Activated CD4-positive, alpha-beta T cell treated with anti-CD3 and anti-CD28 coated beads, Interleukin-2, amount 50 U/mL, for 48 hours (primary cell): ENCODE results near the gene PRR29.
"Not testable (repeated sequence)": the region's sequence is repeated elsewhere in the genome, so short reads cannot be mapped to it uniquely, and the experiment has no call there.

Source experiments
- DNase-seq, 2 experiments: peaks; one replicate each; pipeline ENCODE4 v3.0.0-alpha.2; 2020

The PRR29 gene

DNA sequence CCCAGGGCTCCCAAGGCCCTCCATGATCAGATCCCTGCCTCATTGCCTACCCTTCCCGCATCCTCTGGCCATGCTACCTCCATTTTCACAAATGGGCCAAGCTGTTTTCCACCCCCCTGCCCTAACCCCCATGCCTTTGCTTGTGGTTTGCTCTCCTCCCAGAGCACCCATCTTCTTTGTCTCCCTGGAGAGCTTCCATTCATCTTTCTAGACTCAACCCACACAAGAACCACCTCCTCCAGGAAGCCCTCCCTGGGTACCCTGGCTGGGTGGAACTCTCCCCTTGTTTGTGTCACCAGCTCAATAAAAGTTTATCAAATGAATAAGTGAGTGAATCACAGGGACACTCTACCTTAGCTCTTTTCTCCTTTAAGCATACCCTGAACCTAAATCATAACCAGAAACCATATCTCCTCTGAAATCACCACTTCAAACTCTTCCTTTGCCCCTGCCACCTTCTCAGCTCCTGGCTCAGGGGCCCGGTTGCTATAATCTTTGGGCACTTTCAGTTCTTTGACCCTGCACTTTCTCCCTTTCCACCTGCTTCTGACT lies 22.5 kb upstream of the PRR29 start:
- DNase-seq = no peak

DNA sequence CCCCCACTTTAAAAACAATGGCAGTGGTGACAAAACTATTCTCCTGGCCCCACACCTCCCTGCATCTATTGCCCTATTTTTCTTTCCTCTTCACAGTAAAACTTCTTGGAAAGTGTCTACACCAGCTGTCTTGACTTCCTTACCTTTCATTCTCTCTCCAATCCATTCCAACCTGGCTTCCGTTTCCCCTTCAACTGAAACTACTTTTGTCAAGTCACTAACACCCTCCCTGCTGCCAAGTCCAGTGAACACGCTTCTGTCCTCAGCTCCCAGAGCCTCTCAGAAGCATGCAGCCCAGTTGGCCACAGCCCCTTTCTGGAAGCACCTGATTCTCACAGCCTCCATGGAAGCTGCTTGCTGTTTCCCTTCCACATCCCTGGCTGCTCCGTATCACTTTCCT lies 21.4 kb upstream of the PRR29 start:
- DNase-seq = no peak

DNA sequence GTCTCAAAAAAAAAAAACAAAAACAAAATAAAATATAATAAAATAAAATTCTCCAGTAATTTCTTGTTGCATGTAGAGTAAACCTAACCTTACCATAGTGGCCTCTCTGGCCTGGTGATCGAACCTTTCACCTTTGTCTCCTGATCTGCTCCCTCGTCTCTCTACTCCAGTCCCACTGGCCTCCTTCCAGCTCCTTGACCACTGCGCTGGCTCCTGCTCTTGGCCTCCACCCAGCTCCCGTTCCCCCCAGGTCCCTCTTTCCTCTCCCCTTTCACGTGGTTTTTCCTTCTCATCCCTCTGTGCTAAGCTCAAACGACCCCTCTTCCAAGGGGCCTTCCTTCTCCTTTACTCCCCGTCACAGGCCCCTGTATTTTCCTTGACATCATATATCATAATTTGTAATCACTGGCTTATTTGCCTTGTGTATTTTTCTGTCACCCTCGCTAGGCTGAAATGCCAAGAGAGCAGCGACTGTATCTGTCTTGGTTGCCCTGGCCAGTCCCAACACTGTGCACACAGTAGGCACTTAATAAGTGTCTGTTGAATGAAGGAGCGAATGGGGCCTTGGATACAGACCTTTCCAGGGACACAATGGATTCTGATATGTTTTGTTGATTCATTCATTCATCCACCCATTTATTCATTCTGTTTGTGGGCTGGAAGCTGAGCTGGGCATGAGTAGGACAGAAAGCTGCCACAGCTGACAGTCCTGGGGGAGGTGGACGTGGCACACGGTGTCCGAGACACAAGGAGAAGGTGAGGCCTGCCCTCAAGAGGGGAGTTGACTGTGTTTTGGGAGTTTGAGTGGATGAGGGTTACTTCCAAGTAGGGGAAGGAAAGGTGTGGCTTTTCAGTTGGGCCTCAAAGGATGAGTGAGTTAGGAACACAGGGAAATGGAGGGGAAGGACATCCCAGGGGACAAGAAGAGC lies 19.6 kb upstream of the PRR29 start:
- DNase-seq = no peak

DNA sequence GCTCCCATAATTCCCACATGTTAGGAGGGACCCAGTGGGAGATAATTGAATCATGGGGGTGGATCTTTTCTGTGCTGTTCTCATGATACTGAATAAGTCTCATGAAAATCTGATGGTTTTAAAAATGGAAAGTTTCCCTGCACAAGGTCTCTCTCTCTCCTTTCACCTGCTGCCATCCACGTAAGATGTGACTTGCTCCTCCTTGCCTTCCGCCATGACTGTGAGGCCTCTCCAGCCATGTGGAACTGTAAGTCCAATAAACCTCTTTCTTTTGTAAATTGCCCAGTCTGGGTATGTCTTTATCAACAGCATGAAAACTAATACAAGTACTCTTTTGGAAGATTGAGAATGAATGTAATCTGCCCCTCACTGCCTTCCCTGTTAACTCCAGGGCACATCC lies 15.5 kb upstream of the PRR29 start:
- not testable (repeated sequence) for DNase-seq

DNA sequence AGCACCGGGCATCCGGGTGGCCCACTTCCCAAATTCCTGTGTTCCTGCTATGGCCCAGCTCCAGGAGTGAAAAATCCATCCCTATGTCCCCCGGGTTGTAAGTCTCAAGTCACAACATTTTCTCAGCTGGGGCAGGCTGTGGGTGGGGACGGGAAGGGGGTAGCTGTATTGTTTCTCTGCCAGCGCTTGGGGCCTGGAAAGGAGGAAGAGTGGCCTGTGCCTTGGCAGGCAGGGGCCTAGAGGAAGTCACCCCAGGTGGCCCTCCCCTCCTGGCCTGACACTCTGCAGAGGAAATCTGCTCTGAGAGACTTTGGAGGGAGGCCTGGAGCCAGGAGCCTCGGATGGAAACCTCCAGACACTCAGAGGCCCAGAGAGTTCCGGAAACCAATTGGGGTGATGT lies 14.8 kb upstream of the PRR29 start:
- DNase-seq = no peak

DNA sequence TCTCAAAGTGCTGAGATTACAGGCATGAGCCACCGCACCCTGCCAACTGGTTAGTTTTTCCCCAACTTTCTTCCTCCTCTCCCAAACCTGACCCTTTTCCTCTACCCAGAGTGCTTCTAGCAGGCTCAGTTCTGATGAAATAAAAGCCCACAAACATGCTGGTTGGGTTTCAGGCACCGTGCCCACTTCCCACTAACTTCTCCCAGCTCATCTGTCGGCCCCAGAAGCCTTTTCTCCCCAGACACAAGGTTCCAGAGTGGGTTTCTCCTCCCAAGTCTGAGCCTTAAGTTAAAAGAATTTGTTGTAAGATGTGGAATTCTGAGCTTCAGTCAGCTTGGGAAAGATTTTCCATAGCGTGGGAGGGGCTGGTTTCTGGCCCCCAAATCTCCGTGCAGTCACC lies 13.9 kb upstream of the PRR29 start:
- no peak for DNase-seq

DNA sequence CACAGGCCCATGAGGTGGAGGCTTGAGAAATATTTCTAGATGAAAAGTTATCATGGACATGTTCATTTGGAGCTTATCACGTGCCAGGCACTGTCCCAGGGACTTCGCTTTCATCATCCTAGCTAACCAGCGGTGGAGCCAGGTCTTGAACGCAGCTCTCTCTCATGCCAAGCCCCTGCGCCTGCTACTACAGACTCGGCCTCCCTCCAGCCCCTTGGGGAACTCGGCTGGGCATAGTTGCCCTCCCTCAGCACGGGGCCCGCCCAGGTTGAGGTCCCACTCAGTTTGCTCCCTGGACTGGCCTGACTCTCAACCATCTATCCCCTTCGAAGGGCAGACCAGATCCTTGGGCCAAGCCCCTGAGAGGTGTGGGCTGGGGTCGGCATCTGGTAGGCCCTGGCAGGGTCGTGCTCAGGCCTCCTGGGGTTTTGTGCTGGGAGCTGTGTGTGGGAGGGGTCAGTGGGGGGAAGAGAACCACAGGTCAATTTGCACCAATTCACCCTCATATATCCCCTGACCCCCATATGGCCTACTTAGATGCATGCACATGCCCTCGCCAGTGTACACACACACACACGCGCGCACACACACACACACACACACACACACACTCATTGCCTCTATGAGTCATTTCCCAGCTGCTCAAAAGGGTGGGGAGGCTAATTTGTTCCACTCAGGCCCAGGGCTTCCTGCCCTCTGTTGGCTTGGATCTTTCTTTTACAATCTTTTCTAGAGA lies 13.3 kb upstream of the PRR29 start:
- DNase-seq = peak; percentile 35 to 51

DNA sequence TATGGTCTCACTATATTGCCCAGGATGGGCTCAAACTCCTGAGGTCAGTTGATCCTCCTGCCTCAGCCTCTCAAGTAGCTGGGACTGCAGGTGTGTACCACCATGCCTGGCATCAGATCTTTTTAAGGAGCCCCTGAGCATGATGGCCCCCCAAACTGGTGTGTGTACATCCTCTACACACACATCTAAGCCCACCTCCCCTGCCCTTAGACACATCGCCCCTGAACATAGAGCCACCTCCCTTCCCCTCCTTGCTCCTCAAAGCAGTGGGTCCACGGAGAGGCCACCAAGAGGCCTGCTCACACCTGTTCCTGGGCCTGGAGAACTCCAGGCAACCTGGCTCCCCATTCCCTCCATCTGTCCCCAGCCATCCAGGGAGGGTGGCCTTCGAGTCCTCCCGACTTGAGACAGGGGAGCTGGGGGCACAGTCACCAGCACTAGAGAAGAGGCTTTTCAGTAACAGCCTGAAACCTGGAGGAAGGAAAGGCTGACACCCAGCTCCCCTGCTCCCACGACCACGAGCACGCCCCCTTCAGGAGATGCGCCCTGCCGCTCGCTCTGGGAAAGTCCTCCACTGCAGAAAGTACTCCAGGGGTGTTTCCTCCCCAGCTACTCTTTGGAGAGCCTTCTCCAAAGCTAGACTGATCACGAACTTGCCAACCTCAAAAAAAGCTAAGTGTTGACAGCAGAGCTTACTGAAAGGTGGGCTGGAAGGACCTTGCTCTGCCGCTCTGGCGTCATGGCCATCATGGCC lies 12.6 kb upstream of the PRR29 start:
- peak in 1 of 2 experiments; percentile 13 for DNase-seq

DNA sequence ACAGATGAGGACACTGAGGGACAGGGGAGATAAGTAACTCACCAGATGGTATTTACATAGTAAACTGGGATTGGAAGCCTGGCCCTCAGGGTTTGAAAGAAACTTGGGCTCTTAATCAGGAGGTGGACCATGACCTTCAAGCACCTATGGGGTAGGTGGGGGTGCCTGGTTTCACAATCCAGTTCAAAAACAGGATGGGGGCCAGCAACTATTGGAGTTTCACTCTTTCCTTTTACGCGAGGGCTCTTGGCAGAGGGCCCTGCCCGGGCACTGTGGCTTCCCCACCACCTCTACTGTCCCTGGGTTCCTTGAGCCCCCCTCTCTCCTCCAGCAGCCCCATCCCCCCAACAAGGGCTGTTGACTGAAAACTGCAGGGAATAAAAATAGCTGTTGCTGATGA lies 11.3 kb upstream of the PRR29 start:
- no peak for DNase-seq

DNA sequence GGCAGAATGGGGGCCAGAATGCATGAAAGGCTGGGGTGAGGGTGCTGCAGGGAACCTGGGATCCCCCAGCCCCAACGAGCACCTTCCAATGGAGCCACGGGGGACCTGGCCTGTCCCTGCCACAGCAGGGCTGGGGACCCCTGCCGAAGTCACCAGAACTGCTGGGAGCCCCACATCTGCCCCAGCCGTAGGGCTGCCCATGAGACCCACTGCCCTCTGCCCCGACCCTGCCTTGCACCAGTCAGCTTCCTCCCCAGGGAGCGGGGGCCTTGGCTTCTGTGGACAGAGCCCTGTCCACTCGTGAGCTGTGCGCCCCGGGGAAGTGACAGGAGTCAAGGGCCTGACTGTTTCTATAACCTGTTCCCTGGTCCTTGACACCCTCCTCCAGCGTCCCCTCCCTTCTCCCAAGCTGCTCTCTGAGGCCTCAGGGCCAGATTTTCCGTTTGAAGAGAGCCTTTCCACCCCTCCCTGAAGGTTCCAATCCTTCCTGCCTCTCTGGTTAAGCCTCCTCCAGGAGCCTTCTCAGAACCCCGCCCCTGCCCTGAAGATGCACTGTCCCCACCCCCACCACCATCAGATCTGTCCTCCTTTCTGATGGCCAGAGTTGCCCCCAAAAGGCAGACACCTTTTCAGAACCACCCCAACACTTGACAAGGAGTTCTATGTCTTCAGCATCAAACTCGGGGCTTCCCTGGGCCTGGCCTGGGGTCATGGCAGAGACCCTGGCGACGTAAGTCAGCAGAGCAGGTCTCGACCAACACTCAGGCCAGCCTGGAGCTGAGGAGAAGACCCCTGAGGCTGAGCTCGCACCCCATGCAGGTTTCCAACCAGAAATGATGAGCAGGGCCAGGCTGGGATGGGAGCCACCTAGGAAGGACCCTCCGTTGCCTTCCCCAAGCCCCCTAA lies 10.7 kb upstream of the PRR29 start:
- DNase-seq = no peak

DNA sequence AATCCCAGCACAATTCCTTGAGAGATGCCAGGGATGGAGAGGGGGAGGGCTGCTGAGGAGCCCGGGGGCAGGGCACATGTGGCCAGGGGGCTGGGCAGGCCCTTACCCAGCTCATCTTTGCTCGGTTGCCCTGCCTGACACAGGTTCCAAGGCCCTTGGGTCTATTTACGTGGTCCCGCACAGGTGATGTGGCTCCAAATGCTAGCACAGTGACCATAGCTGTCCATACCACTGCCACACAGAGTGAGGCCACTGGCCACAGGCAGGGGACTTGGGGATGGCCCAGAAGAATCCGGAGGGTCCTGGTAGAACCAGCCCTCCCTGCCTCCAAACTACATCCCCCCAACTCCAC lies 10.0 kb upstream of the PRR29 start:
- no peak for DNase-seq

DNA sequence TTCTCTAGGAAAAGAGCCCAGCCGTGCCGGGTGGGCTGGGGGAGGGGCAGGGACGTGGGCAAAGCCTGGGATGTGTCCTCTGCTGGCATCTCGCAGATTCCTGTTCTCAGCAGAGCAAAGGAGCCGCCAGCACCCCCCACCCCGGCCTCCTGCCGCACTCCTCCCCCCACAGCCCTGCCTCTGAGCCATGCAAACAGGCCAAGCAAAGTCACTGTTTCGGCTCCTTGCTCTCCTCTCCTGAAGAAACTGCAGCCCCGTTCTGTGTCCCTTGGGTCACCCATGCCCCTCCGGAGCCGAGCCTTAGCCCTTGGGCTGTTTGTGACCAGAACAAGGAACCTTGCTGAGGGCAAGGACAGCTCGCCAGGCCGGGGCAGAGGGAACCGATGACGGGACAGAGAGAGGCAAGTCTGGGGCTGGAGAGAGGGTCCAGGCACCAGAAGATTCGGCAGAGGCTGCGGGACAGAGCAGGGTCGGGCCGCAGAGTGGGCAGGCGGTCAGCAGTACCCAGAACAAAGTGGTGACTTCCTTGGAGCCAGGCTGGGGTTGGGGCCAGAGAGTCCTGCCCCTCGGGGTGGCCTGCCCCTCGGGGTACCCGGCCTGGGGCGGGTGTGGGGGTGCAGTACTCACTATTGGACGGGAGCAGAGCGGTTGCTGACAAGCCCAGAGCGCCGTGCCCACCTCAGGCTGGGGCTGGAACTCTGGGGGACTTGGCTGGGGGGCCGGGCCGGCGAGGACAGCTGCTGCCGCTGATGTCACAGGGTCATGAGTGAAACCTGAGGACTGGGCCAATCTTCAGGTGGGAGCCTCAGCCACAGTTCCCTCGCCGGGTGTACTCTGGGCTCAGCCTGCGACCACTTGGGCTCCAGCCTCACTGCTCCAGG lies 9.2 kb upstream of the PRR29 start:
- DNase-seq = no peak

DNA sequence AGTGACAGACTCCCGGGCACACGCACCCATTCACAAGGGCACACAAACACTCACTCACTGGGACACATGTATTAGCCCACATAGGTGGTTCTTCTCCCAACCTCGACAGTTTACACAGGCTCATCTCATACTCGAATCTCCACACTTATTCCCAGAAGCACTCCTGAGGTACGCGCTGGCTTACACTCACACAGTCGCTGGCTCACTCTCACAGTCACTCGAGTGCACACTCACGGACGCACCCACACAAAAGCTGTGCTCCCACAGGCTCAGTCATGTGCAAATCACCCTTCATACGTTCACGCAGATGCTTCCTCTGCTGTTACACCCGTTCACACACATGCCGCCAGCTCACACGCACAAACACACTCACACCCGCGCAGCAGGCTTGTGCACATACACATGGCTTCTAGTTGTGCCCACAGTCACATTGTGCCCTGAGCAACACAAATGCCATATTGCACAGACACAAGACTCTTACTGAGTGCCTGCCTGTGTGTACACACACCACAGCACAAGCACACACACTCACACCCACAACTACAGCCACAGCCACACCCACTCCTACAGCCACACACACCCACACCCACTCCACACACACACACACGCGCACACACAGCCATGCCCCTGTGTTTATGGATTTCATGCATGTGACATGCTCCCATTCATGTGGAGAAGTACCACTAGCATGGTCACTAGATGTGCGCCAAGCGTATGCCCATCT lies 8.4 kb upstream of the PRR29 start:
- no peak for DNase-seq

DNA sequence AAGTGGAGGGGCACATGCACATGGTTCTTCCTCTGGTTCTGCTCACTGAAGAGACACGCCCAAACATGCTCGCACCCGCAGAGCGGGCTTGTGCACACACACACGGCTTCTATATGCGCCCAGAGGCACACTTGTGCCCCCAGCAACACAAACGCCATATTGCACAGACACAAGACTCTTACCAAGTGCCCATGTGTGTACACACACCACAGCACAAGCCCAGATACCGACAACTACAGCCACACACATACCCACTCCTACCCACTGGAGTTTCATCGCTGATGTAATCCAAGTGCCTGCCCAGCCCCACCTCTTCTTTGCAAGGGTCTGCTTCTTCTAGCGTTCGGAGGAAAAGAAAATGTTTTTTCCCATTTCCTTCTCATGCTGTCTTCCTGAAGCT lies 6.5 kb upstream of the PRR29 start:
- DNase-seq = no peak

DNA sequence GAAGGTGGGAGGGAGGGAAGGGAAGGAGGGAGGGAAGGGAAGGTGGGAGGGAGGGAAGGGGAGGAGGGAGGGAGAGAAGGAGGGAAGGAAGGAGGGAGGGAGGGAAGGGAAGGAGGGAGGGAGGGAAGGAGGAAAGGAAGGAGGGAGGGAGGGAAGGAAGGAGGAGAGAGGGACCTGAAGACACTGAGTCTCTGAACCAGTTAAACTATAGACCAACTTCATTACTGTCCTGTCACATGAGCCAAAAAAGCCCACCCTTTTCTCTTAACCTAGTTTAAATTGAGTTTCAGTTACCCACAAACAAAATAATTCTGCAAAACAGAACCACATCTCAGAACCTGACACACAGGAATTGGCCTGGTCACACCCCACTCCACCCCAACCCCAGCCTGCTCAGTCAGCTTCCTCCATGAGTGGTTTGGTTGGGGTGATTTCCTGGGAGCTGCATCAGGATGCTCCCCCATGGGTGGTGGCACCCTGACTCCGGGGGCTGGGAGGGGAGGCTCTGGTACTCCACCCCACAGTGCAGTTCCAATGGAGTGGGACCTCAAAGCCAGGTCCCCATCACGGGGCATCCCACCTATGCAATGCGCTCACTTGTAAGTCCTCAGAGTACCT lies 4.7 kb upstream of the PRR29 start:
- no peak for DNase-seq

DNA sequence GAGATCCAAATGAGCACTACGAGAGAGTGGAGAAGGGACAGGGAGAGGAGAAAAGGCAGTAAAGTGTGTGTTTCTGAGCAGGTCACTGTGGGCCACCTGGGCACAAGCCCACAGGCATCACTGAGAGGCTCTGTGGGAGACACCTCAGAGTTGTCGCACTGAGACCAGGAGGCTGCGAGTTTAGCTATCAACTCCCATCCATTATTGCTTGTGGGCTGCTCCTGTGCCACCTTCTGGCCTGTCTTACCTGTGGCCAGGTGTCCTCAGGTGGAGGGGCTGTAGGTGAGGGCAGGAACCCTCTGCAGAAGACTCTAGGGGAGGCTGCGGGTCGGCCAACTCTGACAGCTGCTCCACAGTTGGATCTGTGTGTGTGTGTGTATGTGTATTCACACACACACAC lies 2.5 kb upstream of the PRR29 start:
- DNase-seq = no peak

DNA sequence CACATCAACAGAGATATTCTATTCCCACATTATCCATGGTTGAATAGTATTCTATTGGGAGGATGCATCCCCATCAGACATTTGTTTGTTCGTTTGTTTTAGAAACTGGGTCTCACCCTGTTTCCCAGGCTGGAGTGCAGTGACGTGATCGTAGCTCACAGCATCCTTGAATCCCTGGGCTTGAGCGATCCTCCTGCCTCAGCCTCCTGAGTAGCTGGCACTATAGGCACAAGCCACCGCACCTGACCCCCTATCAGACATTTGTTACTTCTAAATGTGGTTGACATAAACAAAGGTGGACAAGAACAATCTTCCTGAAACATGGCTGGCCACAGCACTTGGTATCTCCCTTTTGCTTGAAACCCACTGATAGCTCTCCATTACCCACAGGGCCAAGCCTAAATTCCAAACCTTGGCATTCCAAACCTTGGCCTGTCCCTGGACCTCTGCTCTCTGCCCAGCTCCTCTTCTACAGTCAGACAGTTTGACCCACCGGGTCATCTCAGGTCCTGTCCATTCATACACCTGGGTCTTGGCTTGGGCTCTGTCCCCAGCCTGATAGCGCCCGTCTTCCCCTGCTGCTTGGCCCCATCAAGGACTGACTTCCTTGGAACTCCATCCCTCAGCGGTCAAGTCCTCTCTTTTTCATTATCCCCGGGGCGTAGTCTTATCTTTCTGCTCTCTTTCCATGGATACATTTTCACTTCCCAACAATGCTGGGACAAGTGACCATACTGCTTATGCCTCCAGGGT lies 1.5 kb upstream of the PRR29 start:
- no peak for DNase-seq

DNA sequence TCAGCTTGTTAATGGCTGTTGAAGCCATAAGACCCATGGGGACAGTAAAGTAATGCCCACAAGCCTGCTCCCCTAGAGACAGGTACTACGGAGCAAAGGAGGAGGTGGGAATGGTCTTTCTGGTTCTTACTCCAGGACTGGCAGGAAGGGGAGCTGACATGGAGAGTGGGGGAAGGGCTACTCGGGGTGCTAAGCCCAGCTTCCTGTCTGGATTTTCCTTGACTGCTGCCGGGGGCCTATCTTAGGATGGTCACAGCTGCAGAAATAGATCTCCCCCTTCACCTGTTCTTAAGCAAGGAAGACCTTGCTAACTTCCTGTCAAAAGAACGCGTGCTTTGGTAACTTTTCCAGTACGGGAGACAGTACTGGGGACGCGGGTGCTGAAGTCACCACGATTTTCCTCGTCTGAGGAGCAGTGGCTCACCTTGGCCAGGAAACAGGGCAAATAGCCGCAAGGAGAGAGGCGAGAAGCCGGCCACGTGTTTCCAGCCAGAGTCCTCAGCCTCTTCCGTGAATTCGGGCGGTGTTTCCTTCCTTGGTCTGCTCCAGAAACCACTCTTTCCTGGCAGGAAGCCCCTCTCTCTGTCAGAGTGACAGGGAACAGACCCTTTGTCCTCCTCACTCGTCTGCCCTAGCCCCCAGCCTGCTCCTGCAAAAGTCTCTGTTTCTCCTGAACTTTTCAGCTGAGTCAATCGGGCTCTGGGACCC lies 656 bp upstream of the PRR29 start:
- DNase-seq = no peak
